ENCODE measurements around the gene PXDN.

Gene PXDN

DNA sequence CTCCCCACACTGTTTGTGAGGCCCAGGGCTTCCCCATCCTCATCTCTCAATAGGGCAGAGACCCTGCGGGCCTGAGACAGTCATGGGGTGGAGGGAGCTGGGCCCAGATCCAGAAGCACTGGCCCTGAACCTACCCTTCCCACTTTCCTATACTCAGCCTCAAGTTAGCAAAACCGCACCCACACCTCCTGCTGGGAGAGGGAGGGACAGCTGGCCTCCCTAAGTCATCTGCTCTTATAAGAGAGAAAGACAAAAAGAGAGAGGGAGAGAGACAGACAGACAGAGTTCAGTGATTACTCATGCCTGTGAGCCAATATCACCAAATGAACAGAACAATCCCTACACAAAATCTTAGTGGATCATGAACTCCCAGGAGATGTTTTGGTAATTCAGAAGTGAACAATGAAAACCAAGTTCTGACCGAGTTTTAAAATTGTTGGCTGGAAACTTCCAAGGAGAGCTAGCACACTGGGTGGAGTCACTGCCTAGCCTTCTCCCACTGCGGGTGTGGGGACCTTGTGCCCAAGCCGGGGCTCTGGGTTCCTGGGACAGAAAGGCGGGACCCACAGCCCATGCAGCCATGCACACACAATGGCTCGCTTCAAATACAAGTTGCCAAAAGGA, 130.5 kb downstream of the PXDN start:
- DNase-seq (ENCODE audit: low read depth in 2 of 2): no peak

DNA sequence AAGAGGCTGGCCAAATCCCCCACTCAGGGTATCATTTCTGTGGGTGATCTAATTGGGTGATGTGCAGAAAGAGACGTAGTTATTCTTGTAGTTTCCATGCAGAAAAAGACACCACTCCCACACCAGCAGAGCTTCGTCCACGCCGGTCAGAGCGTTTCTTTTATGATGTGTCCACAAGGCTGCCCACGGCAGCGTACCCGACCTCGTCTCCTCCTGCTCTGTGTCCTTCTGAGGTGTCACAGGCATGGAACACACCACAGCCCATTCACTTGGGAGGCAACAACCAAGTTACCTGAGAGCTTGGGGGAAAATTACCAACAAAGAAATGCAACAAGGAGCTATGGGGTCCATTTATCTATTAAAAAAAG, 131.3 kb downstream of the PXDN start:
- DNase-seq (ENCODE audit: low read depth in 2 of 2): no peak

DNA sequence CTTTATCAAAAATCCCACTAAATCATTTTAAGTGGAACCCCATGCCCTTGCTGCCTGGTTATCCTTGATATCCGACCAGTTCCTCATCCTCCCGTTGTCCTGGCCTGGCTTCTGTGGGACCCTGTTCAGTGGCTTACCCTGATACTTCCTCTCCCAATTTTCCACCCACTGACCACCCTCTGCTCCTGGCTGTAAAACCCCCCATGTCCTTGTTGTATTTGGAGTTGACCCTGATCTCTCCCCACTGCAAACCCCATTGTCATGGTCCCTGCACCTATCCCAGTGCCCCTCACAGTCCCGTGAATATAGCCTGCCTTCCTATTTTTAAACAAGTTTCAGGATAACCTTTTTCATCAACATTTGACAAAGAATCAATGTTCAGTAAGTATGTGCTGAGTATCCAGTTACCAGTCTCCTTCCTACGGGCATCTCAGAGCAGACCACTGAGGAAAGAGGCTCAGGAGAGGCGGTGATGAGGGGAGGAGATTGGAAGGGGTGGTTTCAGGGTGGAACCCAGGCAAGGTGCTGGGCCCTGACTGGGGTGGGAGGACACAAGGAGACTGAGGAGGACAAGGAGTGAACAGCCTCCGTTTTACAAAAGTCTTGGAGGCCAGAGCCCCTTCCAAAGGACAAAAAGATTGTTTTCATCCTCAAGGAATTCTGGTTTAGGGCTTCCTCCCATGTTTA, 131.8 kb downstream of the PXDN start:
- no peak for DNase-seq (ENCODE audit: low read depth in 2 of 2)

DNA sequence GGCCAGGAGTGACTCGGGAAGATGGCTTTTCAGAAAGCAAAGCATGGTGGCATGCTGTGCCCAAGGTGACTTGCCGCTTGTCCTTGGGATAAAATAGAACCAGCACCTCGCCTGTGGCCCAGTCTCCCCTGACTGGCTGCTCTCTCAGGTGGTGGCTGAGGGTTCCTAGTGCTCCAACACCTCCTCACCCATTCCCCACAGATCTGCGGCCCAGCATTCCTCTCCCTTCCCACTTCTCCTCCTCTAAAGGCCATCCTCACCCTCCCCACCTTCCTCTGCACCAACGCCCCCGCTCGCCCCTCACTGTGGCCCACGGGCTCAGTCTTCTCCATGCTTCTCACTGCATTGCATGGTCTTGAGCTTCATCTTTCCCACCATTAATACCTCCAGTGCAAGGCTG, 132.4 kb downstream of the PXDN start:
- DNase-seq (ENCODE audit: low read depth in 2 of 2): no peak

DNA sequence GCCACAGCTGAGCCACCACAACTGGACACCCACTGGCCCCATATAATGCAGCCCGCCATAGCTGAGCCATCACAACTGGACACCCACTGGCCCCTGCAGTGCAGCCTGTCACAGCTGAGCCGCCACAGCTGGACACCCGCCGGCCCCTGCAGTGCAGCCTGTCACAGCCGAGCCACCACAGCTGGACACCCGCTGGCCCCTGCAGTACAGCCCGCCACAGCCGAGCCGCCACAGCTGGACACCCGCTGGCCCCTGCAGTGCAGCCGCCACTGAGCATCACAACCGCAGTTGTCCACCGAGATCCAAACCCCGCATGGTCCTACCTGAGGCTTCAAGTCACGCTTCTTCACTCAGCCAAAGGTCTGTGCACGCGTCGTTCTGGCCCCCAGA, 134.2 kb downstream of the PXDN start:
- DNase-seq (ENCODE audit: low read depth in 2 of 2): no peak

DNA sequence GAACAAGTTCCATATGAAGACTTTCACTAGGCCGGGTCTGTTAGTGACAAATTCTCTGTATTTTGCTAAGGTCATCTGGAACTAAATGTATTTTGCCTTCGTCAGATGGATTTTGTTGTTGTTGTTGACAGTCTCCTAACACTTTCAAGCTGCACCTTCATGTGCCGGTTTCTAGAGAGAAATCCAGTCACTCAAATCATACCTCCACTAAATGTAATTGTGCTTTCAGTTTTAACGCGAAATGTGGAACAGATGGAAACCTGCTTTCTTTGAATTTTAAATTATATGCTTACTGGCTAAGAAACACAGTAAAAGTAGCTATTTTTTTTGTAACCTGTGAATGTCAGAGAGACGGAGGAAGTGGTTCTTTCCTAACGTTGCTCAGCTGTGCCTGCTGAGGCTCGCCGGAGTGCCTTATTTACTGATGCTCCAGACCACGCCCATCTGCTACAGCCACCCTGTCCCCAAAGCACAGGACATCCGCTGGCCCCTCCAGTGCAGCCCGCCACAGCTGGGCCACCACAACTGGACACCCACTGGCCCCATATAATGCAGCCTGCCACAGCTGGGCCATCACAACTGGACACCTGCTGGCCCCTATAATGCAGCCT, 134.7 kb downstream of the PXDN start:
- DNase-seq (ENCODE audit: low read depth in 2 of 2): no peak

DNA sequence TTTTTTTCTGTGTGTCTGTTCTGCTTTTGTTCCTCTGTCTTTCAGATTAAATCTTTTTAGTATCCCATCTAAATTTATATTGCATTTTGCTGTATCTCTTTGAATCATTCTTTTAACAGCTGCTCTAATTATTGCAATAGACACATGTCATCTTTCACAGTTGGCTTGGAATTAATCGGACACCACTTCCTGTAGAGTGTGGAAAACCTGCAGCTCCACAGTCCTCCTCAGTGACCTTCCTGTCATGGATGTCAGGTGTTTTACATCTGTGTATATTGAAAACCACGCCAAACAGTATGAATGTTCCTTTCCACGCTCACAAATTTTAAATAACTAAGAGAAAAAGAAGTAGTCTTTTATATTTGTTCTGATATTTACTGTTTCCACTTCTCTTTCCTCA, 135.3 kb downstream of the PXDN start:
- no peak for DNase-seq (ENCODE audit: low read depth in 2 of 2)

DNA sequence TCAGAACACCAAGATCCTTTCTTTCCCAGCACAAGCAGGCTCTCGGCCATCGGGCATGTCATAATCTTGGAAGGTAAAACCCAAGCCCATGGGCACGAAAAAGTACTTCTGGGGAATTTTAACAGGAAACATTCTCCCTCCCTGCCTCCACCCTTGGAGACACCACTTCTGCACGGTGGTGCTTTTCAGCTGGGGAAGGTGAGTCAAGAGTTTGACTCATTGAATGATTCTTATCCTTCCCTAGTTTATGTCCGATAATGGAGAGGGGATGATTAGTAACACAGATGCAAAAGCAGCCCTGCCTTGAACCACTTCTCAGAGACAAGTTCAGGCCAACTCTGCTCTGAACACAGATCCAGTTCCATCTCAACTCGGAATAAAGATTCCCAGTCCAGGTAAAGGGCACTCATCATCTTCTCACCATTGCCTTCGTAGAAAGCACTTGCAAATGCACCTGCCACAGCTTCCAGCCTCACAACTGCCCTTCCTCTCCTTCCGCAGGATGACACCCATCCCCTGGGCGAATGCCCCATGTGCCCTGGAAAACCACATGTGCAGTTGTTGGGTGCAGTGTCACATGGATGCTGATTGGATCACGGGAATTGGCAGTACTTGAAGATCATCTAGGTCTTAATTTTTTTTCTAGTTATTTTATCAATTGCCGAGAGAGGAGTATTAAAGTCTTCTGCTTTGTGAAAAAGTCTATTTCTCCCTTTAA, 136.2 kb downstream of the PXDN start:
- no peak for DNase-seq (ENCODE audit: low read depth in 2 of 2)

DNA sequence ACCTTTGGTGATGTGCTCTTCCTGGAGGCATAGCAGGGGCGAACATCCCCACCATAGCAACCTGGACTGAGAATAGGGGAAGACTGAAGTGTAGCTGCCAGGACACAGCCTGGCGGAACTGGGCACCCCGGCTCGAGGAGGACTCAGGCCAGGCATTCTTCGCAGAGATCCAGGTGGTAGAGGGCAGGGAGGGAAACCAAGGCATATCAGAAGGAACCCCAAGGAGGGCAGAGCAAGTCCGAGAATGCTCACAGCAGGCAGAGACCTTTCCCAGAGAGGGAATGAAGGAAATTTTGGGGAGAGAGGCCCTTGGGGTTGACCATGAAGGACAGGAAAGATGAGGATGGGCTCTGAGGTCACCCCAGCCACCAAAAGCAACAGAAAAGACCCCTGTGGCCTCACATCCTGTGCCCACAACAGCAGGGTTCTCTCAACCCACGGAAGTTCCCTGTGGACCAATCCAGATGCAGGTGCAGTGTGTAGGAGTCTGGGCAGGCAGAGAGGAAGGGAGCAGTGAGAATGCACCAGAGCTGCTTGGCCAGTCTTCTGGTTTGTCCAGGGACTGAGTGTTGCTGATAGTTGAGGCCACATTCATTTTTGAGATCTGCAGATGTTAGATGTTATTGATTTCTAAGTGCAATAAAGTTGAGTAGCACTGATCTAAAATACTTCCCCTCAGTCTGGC, 136.9 kb downstream of the PXDN start:
- DNase-seq (ENCODE audit: low read depth in 2 of 2): no peak

DNA sequence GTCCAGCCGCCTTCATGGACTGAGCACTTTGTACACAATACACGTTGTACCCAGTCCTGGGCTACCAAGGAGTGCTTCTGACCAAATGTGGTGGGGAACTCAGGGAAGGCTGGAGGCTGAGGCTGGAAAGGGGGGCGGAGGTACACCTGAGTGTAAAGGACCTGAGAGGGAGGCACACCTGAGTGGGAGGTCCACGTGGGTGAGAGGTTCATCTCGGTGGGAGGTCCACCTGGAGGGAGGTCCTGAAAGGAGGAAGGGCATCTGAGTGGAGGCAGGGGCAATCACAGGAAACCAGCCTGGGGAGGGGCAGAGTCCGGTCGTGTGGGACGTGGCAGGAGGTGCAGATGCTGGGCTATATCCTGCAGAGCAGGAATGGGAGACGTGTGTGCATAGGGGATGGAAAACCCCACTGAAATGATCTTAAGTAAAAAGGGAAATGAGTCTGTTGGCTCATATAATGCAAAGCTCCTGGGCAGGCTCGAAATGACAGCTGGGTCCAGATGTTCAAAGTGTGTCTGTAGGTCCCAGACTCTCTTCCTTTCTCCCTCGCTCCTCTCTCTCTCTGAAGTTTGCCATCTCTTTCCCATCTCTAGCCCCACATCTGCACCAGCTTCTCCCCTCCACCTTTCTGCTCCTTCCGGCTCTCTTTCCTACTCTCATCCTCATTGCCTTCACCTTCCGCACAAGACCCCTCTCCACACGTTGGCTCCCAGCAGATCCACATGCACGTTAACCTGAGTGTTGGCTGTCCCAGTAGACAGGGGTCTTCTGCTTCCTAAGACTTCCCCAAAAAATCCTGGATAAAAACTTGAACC, 137.7 kb downstream of the PXDN start:
- DNase-seq (ENCODE audit: low read depth in 2 of 2): no peak

DNA sequence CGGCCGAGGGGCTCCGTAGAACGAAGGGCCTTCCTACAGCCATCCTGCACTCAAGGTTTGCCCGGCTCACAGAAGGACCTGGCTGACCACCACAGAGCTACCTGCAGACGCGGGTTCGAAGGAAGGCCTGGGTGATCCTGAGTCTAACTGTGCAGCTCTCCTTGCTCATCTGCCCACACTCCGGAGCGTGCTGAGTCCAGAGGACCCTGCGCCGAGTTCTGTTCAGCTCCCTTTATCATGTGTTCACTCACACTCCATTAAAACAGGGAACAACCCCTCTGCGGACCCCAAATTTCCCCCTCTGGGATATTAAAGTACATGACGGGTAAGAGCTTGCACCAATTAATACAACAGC, 138.3 kb downstream of the PXDN start:
- no peak for DNase-seq (ENCODE audit: low read depth in 2 of 2)

DNA sequence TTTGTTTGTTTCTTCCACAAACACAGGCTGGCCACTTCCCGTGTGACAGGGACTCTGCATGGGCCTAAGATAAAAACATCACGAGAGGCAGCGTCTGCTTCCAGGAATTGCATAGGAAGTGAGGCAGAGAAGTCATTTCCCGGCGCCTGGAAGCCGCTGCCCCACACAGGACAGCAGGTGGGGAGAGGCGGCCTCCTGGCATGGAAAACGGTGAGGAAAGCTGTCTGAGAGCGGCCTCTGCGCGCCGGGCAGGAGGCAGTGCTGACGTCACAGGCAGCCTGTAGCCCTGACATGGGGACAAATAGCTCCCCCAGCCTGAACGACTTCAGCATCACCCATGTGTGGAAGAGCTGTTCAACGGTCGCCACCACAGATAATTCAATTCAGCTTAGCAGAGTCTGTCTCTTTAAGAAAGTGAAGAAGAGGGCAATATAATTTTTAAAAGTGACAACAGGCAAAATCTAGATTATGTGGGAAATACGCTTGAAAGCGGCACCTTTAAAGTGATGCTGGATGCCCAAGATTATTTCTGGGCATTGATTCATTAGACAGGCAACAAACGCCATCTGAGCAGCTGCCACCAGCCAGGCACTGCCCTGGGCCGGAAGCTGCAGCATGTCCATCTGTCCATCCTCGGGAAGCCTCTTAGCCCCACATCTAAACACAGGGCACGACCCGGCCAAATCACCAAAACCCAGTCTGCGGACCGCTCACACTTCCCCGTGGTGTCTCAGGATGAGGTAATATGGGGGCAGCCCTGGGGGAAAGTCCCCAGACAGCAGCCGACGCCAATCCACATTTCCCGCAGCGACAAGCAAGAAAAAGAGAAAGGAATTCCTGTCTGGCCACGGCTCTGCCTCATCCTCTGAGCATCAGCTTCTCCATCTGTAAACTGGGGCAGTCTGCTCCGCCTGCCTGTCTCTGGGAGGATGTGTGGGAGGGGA, 138.9 kb downstream of the PXDN start:
- DNase-seq (ENCODE audit: low read depth in 2 of 2): no peak

DNA sequence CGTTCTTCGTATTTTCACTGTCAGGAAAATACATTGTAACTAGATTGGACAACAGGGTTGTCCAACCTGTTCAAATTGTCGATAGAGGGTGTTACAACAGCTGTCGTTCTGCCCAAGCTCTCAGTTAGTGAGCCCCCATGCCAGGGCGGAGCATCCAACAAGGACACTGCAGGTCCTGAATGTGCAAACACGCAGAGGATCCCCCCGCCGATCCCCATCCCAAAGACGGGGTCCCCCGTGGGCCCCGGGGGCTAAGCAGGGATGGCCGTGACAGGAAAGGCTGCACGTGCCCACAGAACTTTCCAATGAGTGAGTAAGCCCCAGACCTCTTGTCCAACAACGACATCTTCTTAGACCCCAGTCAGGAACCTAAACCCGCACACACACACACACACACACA, 140.8 kb downstream of the PXDN start:
- DNase-seq (ENCODE audit: low read depth in 2 of 2): no peak

DNA sequence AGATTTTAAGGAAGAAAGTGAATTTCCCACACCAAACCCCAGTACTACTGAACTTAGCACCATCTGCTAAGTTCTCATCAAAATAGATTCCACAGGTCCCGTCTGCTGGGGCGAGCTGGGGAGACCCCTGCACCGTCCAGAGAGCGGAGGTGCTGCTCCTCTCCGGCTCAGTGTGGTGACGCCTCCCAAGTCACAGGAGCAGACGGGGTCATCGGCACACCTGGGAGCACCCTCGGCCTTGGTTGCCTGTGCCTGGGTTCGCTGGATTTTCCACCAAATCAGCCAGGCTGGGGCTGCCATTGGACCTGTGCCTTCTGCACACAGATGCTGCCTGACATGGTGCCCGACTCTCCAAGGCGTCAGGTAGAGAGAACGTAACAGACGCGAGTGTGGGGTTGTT, 141.3 kb downstream of the PXDN start:
- no peak for DNase-seq (ENCODE audit: low read depth in 2 of 2)

DNA sequence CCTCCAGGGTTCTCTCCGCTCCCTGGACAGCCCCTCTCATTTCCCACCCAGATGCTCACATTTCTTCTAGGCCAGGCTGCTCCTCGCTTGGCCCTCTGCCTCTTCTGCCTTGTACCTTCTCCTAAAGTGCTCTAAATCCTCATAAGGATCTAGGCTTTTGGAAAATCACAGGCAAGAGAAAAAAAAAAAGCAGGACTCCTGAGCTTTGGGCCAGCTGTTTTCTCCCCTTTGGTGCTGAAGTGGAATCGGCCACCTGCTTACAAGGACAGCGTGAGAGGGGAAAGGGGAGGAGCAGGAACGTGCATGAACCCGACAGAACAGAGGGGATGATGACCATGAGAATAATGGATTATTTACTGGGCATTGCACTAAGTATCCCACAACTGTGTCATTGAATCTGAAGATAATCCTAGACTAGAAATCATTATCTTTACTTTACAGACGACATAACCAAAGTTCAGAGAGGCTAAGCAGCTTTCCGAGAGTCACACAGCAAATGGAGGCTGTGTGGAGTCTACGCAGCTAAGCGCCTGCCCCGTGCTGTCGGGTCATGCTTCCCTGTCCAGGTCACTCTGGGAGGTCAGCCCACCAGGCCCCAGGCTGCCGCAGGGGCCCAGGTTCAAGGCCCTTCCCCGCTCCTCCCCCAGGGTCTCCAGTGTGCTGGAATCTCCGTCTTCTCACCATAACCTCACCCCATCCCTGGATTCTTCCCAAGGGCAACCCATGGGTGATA, 141.9 kb downstream of the PXDN start:
- no peak for DNase-seq (ENCODE audit: low read depth in 2 of 2)

DNA sequence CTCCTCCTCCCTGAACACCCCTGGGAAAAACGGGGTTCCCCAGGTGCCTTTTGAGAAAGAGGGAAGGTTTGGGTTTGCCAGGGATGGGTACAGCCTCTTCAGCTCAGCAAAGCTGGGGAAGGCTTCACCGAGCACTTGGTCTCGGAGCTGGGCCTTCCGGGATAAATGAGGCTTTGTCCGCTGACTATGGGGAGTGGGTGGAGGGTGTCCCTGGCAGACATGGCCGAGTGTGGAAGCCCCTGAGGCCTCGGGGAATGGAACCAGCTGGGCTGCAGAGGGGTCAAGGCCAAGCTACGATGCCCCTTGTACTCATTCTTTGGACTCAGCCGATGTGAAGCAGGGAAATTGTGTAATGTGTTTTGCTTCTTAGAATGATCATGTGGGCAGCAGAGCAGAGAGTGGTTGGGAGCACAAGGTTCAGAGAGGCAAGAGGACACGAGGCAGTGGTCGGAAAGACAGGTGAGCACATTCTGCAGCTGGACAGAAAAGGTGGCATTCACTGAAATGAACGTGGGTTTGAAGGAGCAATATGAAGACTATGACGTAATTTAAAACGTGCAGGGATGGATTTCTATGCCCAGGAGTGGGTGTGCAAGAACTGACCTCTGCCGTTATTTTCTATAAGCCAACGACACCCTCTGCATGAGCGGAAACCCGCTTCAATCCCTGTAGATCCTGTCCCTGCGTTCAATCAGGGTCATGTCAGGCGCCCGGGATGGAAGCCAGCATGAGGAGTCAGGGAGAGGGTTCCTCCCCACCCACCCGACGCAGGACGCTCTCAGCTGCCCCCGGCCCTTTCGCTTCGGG, 142.6 kb downstream of the PXDN start:
- no peak for DNase-seq (ENCODE audit: low read depth in 2 of 2)

DNA sequence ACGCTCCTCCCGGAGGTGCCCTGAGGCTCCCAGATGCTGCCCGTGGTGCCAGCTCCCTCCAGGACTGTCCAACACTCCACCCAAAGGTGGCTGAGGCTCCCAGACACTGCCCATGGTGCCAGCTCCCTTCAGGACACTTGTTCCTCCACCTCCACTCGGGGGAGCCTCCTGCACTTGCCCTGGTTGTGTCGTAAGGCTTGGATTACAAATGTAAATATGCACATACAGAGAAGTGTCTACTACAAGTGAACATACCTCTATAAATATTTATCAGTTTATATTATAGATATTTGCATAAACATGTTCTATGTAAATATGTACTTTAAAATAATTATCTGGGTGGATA, 143.3 kb downstream of the PXDN start:
- no peak for DNase-seq (ENCODE audit: low read depth in 2 of 2)

DNA sequence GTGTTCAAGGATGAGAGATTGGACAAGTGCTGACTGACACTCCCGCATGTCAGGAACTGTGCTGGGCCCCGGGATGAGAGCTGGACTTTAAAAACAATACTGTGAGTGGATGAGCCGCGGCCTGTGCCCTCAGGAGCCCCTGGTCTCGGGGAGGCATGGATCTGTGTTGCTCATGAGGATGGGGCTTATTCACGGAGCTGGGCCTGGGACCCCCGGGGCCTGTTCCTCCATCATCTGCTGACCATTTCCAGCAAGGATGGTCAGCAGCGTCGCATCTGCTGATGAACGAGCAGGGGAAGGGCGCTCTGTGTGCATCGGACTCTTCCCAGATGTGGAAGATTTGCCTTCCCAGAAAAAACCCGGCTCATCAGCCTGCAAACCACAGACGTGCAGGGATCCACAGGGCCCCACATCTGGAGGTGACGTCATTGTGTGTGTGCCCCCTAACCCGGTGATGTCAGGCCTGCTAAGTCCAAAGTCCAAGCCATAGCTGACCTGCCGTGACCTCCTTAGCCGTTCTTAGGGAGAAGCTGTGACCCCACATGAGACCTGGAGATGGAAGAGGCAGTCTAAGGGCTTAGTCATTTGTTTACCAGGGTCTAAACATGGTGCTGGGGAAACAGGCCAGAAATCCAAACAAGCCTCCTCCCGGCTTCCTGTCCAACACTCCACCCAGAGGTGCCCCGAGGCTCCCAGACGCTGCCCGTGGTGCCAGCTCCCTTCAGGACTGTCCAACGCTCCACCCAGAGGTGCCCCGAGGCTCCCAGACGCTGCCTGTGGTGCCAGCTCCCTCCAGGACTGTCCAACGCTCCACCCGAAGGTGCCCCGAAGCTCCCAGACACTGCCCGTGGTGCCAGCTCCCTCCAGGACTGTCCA, 143.9 kb downstream of the PXDN start:
- no peak for DNase-seq (ENCODE audit: low read depth in 2 of 2)
